HG02884 (cell line): ENCODE data around the gene DEDD2.
"Not testable (repeated sequence)": the region's sequence is repeated elsewhere in the genome, so short reads cannot be mapped to it uniquely, and the experiment has no call there.

Experiments used
- ATAC-seq: cut with Tn5 transposase; IDR thresholded peaks from one replicate; pipeline ENCODE4 v1.9.1; 2021; ENCODE audit warnings: mild to moderate bottlenecking, moderate library complexity; ENCODE audit not compliant: unreplicated experiment

The DEDD2 gene, protein sequence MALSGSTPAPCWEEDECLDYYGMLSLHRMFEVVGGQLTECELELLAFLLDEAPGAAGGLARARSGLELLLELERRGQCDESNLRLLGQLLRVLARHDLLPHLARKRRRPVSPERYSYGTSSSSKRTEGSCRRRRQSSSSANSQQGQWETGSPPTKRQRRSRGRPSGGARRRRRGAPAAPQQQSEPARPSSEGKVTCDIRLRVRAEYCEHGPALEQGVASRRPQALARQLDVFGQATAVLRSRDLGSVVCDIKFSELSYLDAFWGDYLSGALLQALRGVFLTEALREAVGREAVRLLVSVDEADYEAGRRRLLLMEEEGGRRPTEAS

DNA sequence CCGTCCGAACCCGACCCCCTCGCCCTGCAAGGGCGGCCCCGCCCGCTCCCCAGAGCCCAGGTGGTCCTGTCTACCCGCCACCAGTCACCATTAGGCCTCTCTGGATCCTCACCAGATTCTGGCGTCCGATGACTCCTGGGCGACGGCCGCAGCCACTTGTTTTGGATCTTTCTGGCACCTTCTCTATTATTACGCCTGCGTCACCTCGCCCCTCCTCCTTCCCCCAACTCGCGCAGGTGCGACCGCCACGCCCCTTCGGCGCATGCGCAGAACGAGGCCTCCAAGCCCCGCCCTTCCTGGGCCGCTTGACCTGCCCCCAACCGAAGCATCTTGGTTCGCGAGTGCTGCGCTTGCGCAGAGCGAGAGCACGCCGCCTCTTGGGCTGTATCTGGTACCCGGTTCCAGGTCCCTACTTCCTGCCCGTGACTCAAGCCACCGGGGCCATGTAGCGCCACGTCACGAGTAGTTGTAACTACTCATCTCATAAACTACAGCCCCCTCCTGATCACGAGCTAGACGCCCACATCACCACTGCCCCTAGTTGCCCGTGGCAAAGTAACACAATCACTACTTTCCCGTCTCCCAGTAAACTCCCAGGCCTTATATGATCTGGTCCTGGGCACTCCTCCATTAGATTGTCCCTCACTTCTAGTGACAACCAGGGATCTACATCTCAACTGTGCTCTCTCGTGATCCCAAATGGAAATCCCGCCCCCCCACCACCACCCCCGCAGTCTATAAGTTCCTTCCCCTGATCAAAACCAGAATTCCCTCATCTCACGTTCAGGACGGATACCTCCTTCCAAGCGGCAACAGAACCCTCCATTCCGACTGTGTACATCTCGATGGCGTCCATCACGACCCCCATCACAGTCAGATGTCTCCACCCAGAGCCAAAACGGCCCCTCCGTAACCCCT lies at the start of gene DEDD2:
DEDD2 (minus strand) TSS at position 158 of the 918 bp plus-strand sequence. CDS start 670 bp downstream, outside the sequence.
- ATAC-seq = peak; percentile 53

DNA sequence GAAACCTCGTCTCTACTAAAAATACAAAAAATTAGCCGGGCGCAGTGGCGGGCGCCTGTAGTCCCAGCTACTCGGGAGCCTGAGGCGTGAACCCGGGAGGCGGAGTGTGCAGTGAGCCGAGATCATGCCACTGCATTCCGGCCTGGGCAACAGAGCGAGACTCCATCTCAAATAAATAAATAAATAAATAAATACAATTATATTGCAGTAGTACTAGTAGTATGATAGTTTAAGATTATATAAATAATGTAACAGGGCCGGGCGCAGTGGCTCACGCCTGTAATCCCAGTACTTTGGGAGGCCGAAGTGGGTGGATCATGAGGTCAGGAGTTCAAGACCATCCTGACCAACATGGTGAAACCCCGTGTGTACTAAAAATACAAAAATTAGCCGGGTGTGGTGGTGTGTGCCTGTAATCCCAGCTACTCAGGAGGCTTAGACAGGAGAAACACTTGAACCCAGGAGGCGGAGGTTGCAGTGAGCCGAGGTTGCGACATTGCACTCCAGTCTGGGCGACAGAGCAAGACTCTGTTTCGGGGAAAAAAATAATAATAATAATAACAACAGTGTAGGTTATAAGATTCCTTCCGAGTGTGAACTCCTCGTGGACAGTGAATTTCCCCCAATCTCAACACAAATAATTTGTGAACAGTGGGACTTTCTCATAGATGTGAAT lies 49.6 kb upstream of the DEDD2 start:
- not testable (repeated sequence) for ATAC-seq

DNA sequence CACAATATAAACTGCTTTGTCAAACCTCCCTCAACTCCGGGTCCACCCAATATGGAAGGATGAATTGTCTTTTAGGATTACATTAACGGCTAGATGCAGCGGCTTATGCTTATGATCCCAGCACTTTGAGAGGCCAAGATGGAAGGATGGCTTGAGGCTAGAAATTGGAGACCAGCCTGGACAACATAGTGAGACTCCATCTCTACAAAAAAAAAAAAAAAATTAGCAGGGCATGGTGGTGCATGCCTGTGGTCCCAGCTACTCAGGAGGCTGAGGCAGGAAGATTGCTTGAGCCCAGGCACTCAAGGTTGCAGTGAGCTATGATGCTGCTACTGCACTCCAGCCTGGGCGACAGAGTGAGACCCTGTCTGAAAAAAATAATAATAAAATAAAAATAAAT lies 48.6 kb upstream of the DEDD2 start:
- not testable (repeated sequence) for ATAC-seq

DNA sequence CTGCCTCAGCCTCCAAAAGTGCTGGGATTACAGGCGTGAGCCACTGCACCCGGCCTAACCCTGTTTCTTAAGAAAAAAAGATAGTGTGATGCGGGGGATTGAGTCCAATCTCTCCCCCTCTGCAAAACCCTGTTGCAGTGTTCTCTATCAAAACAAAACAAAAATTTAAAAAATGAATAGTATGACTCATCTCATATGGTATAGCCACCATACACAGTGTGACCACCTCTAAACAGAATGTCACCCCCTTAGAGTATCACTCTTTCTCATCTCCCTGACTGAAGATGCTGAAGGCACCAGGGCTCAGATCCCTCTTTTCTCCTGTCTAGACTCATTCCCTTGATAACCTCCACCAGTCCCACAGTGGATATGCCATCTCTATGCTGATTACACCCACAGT lies 44.3 kb upstream of the DEDD2 start:
- no peak for ATAC-seq

DNA sequence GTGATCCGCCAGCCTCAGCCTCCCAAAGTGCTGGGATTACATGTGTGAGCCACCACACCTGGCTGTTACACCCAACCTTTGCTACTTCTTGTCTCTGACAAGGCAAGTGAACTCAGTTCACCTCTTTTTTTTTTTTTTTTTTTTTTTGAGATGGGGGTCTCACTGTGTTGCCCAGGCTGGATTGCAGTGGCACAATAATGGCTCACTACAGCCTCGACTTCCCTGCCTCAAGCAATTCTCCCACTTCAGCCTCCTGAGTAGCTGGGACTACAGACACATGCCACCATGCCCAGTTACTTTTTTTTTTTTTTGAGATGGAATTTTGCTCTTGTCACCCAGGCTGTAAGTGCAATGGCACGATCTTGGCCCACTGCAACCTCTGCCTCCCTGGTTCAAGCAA lies 40.4 kb upstream of the DEDD2 start:
- not testable (repeated sequence) for ATAC-seq

DNA sequence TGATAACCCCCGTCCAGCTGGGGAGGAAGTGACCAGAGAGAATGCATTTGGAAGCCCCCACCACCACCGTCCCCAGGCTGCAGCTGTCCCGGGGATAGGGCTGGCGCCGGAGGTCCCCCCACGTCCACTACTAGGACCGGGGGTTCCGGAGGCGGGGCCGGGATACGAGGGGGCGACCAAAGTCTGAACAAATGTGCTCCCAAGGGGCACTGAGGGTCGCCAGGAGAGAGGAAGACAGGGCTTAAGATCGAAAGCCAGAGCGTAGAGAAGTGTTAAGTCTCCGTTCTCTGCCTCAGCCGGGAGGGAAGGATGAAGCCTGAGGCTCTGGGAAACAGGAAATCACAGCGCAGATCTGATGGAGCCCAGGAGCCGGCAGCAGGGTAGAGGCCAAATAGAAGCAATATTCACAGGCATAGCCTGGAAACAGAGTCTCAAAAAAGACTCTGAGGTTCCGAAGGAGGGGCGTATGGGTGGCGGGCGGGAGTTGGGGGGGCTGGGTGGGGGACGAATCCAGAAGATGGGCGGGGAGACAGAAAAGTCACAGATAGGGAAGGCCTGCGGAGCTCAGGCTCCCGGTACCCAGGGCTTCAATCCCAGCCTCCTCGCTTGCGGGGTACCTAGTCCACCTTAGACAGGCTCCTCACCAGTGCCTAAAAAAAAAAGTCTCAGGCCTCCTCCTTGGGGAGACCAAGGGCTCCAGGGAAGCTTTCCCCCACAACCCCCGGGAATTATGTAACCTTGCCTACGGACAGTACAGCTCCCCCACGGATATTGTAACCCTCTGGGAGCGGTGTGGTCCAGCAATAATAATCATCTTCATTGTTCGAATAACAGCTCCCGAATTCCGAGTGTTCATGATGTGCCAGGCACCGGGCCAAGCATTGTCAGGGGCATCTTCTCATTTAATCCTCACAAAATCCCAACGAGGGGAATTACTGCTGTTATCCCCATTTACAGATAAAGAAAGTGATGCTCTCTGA lies 38.6 kb upstream of the DEDD2 start:
- no peak for ATAC-seq

DNA sequence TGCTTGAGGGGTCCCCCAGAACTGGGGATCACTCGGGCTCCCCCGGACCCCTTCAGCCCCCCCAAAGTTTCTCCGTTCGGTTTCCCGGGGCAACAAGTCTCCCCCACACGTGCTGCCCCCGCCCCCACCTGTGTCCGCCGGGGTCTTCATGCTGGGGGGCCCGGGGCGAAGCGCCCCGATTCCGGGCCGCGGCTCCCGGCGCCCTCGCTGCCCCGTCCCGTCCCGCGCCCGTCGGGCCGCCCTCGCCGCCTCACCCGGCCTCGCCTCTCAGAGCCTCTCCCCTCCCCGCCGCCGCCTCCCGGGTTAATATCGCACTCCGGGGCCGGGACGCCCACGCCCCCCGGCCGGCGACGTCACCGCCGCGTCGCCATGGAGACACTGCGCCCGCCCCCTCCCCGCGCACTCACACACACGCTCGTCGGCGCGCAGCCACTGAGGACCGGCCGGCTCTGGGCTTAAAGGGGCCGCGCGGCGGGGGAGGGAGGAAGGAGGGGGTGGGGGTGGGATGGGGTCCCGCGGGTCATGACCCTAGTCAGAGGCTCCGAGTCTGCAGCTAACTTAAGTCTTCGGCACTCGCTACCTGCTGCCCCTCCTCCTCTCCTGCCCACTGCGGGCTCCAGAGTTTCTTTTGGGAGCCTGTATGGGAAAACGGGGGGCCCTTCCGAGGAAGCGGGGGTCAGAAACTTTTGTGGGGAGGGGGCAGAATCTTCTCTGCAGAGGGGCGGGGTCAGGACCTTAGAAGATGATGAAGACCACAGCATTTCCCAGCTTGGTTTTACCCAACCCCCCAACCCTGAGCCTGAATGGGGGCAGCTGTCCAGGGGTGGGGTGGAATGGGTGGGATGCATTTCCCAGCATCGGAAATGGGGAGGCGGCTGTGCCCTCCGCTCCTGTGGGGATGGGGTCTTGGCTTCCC lies 37.6 kb upstream of the DEDD2 start, which contains the start of gene ERF:
ERF (minus strand) TSS at position 279 of the 916 bp plus-strand sequence; CDS start at position 150, 129 bp downstream.
- ATAC-seq = peak; percentile 51

DNA sequence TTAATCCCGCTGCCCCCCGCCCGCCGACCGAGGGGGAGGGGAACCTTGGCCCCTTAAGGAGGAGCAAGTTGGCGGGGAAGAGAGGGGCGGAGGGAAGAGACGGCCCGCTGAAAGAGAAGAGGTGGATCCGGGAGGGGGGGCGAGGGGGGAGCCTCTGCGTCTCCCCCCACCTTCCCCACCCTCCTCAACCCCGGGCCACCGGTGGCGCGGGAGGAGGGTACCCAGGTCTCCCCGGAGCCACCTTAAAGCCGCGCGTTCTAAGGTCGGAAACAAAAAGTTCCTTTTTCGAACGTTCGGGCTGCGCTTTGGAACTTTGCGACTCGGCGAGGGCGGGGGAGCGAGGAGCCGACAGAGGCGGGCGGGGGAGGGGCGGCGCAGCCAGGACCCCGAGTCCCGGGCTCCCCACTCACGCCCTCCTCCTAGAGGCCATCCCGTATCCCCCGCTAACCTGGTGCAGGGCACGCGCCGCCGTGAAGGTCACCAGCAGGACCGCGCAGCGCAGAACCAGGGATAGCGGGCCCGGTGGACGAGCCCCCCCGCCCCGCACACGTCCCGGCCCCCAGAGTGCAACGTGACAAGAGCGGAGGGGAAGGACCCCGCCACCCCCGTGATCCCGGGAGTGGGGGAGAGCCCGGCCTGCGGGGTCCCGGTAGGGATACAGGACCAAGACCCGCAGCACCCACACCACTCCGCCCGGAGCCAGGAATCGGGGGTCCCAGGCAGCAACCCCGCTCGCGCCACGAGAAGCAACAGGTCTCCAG lies 36.8 kb upstream of the DEDD2 start:
- no peak for ATAC-seq

DNA sequence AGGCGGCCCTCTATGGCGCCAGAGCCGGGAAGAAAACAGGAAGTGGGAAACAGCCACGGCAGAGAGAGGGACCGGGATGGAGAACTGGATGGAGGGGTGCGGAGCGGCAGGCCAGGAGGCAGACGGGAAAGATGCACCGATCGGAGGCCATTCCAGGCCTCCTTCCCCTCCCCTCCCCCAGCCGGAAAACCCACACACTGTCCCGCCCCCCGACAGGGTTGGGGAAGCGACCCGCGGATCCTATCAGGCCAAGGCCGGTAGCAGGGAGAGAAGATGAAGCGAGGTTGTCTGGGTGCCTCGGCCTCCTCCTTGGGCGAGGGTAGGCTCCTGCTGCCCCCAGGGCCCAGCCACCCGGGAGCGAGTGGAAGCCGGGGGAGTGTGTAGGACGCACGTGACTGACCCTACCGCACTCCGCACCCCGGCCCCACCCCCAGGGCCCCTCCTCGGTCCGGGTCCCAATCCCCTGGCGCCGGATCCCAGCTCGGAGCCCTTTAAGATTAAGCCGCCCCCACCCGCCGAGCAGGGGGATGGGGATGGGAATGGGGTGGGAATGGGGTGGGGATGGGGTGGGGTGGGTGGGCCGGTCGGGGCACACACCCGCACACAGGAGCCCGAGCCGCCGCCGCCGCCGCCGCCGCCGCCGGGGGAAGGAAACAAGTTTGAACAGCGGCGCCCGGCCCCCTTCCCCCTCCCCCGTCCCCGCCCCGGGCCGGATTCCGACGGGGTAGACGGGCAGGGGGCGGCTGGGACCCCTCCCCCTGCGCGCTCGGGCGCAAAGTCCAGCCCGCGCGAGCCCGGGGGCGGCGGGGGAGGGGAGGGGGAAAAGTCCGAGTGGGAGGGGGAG lies 36.0 kb upstream of the DEDD2 start:
- ATAC-seq = no peak

DNA sequence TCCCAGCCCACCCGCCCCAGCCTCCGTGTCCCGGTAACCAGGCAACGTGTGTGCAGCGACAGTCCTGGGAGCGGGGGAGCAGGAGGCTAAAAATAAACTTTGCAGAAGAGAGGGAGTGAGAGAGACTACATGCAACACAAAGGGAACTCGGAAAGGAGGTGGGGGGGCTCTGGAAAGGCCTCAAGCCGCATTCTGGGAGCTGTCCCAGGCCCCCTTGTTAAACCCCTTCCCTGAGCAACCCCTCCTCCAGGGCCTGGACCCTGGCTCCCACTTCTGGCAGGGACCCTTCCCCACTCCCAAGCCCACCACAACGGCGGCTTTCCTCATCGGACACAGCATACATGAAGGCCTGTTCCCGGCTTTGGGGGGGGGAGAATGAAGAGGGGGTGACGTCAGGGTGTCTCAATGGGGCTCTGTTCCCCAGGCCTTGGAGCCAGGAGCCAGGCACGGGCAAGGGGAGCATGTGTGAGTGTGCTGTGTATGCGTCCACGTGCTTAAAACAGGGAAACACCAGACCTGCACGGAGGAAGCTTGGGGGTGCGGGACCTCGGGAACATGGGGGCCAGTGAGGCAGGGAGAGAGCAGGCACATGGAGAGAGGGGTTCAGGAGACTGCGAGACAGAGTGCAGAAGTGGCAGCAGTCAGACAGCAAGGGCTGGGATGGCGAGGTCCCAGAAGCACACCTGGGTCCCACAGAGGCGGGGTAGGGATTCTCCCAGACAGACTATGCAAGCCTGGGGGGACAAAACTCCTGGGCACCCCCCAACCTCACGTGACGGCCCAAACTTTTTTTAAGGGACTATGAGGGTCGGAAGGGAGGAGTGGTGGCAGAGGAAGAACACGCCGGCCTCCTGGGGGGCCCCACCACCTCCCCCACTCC lies 35.1 kb upstream of the DEDD2 start:
- ATAC-seq = no peak

DNA sequence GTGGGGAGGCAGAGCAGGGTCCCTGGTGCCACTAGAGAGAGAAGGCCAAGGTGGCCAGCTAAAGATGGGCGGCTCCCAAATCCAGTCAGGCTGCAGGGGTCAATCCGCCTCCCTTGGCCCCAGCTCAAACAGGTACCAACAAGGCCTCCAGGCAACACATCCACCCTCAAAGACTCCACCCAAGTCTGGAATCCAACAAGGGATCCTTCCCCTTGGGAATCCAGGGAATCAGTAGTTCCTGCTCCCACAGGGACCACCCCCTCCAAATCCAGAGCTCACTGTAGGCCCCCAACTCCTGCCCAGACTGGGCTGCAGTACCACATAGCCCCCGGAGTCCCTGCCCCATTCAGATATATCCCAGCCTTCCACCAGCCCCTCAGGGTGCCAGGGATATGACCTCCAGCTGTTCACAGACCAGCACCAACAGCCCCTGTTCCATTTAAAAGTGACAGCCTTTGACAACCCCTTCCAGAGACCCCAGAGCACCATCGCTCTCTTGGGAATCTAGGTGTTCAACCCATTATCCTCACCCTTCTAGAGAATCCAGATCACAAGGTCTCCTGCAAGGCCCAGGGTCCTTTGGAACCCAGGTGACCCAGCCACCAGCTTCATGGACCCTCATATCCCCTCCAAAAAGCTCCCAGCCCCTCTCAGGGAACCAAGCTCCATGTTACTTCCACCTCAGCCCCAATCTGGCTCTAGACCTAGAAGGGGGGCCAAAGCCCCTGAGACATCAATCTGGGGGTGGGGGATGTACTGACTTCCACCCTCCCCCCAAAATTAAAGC lies 34.3 kb upstream of the DEDD2 start:
- ATAC-seq = no peak

DNA sequence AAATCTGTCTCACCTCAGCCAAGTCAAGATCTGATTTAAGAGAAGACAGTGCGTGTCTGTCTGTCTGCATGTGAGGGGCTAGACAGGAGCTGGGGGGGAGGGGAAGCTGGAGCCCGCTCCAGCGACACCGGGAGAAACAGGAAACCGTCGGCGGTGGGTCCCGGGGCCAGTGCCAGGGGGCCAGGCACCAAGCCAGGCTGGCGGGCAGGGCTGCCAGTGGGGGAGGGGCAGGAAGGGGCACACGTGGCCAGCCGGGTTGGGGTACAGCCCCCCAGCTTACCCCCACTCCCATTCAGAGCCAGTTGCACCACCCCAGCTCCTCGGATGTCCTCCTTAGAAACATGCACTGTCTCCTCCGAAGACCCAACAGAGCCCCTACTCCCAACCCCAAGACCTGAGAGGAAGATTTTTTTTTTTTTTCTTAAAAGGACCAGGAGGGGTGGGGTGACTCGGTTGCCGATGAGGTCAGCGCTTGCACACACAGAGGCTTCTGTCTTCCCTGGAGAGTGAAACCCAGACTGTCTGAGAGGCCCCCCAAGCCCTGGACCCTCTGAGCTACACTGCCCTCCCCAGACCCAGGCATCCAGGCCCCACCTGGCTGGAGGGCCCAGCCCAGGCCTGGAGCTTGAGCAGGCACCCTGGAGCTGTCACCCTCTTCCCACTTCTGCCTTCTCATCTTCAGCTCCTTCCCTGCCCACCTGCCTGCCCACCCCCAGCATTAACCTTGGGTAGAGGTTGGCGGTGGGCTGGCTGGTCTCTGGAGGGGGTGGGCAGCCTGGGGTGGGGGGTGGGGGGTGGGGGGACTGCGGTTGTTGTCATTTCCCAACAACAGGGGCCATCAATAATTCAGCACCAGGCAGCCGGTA lies 33.4 kb upstream of the DEDD2 start:
- no peak for ATAC-seq

DNA sequence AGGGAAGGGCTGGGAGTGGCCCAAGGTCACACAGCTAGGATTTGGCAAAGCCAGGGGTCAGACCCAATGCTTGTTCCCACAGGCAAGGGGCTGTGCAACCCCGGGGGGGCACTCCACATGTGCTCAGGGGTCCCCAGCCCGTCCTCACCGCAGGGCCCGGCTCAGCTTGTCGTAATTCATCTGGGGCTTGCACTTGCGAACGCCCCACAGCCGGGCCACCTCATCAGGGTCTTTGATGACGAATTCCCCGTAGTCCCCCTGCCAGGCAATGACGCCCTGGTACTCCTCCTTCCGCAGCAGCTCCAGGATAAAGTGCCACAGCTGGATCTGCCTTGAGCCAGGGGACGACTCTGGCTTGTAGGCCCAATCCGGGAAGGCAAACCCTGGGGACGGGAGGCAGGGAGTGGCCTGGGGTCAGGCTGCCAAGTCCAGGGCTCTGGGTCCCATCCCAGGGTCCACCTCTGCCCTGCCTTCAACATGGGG lies 32.7 kb upstream of the DEDD2 start:
- no peak for ATAC-seq

DNA sequence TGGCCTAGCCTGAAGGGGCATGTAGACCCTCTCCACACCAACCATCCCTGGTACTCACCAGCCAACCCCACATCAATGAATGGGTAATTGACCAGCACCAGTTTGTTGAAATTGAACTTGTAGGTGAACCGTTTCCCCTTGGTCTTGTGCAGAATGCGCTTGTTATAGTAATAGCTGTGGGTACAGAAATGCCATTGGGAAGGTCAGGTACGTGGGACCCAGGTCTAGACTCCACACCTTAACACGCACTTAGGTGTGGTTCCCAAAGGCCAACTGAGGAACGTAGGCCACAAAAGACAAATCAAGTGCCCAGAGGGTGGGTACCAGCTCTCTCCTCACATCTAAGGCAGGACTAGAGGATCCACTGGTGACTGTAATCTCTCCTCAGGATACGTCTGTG lies 32.3 kb upstream of the DEDD2 start:
- ATAC-seq = no peak
